ENCODE results near the gene DIPK1A. TPM values are rescaled to one million over a fixed set of nuclear protein-coding genes. Genes with fewer than 3 reads are reported as not detected.
A peak's percentile ranks its signal among the peaks of the same experiment; 100 is the strongest.

DIPK1A gene
- total and polyA plus RNA-seq, 2 experiments from 2014 or later = 26.6 to 51.6 TPM

- Histone ChIP-seq H3K79me2 (ENCODE audit: insufficient read depth) (no peaks in the 10 kb centered on the region), H2AFZ (no peak overlapping the region), H3K4me3 (no peak overlapping the region), H3K4me2 (ENCODE audit: unreplicated experiment) (no peak overlapping the region), H3K9me3 (ENCODE audit: low read depth) (no peaks in the 10 kb centered on the region), H3K9ac (no peak overlapping the region), H4K20me1 (ENCODE audit: insufficient read depth) (no peaks in the 10 kb centered on the region), H3K9me2 (ENCODE audit: insufficient read depth) (no peaks in the 10 kb centered on the region), H3F3A (ENCODE audit: insufficient read depth) (peaks cover 9% of the 10 kb centered on the region; the same call in 1 of the 2 replicates), H3K27ac (no peak overlapping the region), H3K4me1 (ENCODE audit: insufficient read depth) (peaks cover 10% of the 10 kb centered on the region; the same call in 1 of the 2 replicates), H3K36me3 (ENCODE audit: low read depth) (no peaks in the 10 kb centered on the region), H3K27me3 (replicated peaks; ENCODE audit: insufficient read depth) (no peaks in the 10 kb centered on the region)
- in situ Hi-C loops (cut with MboI) = no loop called here
- TF ChIP-seq EZH2phosphoT487 (IDR thresholded peaks at IDR 0.05; ENCODE audit: insufficient read depth, low read depth) = no peak
- no peak for TF ChIP-seq EZH2 (IDR thresholded peaks at IDR 0.05; ENCODE audit: insufficient read depth, poor library complexity, severe bottlenecking)
- DNase-seq = peak; percentile 39
- WGBS, 2 experiments (ENCODE audit: low coverage in 1 of 2, low lambda C conversion rate in 2 of 2, missing lambda C conversion rate in 2 of 2) = 91 to 94% methylated on average over 3 of the region's 3 CpGs
Measured at GRCh38 chr1:92822879-92823278, 138.4 kb downstream of the DIPK1A start.

GRCh38 chr1:92820551-92820950 is 140.7 kb downstream of the DIPK1A start:
- Histone ChIP-seq H3K27me3 (replicated peaks; ENCODE audit: insufficient read depth) (no peaks in the 10 kb centered on the region), H3F3A (ENCODE audit: insufficient read depth) (peaks cover 9% of the 10 kb centered on the region; the same call in 1 of the 2 replicates), H3K9ac (no peak overlapping the region), H3K4me1 (ENCODE audit: insufficient read depth) (peaks cover 10% of the 10 kb centered on the region; the same call in 1 of the 2 replicates), H3K9me2 (ENCODE audit: insufficient read depth) (no peaks in the 10 kb centered on the region), H3K36me3 (ENCODE audit: low read depth) (no peaks in the 10 kb centered on the region), H3K4me2 (ENCODE audit: unreplicated experiment) (no peak overlapping the region), H2AFZ (no peak overlapping the region), H4K20me1 (ENCODE audit: insufficient read depth) (no peaks in the 10 kb centered on the region), H3K9me3 (ENCODE audit: low read depth) (no peaks in the 10 kb centered on the region), H3K79me2 (ENCODE audit: insufficient read depth) (no peaks in the 10 kb centered on the region), H3K27ac (no peak overlapping the region), H3K4me3 (no peak overlapping the region)
- WGBS, 2 experiments (ENCODE audit: low coverage in 1 of 2, low lambda C conversion rate in 2 of 2, missing lambda C conversion rate in 2 of 2) = 91 to 98% methylated on average over 3 of the region's 3 CpGs
- in situ Hi-C loops (cut with MboI) = no loop called here
- DNase-seq = peak; percentile 38
- TF ChIP-seq EZH2phosphoT487 (IDR thresholded peaks at IDR 0.05; ENCODE audit: insufficient read depth, low read depth) = no peak
- no peak for TF ChIP-seq EZH2 (IDR thresholded peaks at IDR 0.05; ENCODE audit: insufficient read depth, poor library complexity, severe bottlenecking)

- peak; percentile 53 for DNase-seq
- 59 to 63% methylated on average over 3 of the region's 3 CpGs for WGBS, 2 experiments (ENCODE audit: low coverage in 1 of 2, low lambda C conversion rate in 2 of 2, missing lambda C conversion rate in 2 of 2)
- Histone ChIP-seq H3K9me3 (ENCODE audit: low read depth) (no peaks in the 10 kb centered on the region), H3K9me2 (ENCODE audit: insufficient read depth) (no peaks in the 10 kb centered on the region), H3K27me3 (replicated peaks; ENCODE audit: insufficient read depth) (no peaks in the 10 kb centered on the region), H3K9ac (no peak overlapping the region), H3F3A (ENCODE audit: insufficient read depth) (peaks cover 9% of the 10 kb centered on the region; the same call in 1 of the 2 replicates), H3K4me2 (ENCODE audit: unreplicated experiment) (no peak overlapping the region), H3K4me3 (no peak overlapping the region), H3K27ac (no peak overlapping the region), H3K36me3 (ENCODE audit: low read depth) (no peaks in the 10 kb centered on the region), H4K20me1 (ENCODE audit: insufficient read depth) (no peaks in the 10 kb centered on the region), H2AFZ (0 out of 2 replicates have a peak overlapping the region, but pooled peaks have one; percentile 9), H3K79me2 (ENCODE audit: insufficient read depth) (no peaks in the 10 kb centered on the region), H3K4me1 (ENCODE audit: insufficient read depth) (peaks cover 10% of the 10 kb centered on the region; the same call in 1 of the 2 replicates)
- in situ Hi-C loops (cut with MboI) = no loop called here
- TF ChIP-seq EZH2phosphoT487 (IDR thresholded peaks at IDR 0.05; ENCODE audit: insufficient read depth, low read depth) (no peak), EZH2 (IDR thresholded peaks at IDR 0.05; ENCODE audit: insufficient read depth, poor library complexity, severe bottlenecking) (no peak)
Measured at GRCh38 chr1:92820024-92820423, 141.2 kb downstream of the DIPK1A start.

- no peaks in the 10 kb centered on the region for H3K9me3 ChIP-seq (ENCODE audit: low read depth)
- no peaks in the 10 kb centered on the region for H3K27me3 ChIP-seq (replicated peaks; ENCODE audit: insufficient read depth)
- in situ Hi-C loops (cut with MboI) = loop anchor here (5.0 kb wide), 1 partner anchor 71 kb away; no protein-coding TSS in a partner anchor
- H3K27ac ChIP-seq = no peak overlapping the region
- 78 to 82% methylated on average over 3 of the region's 3 CpGs for WGBS, 2 experiments (ENCODE audit: low coverage in 1 of 2, low lambda C conversion rate in 2 of 2, missing lambda C conversion rate in 2 of 2)
- no peaks in the 10 kb centered on the region for H3K79me2 ChIP-seq (ENCODE audit: insufficient read depth)
- H2AFZ ChIP-seq = no peak overlapping the region
- H3F3A ChIP-seq (ENCODE audit: insufficient read depth) = peaks cover 9% of the 10 kb centered on the region; the same call in 1 of the 2 replicates
- H4K20me1 ChIP-seq (ENCODE audit: insufficient read depth) = no peaks in the 10 kb centered on the region
- no peak for TF ChIP-seq EZH2phosphoT487 (IDR thresholded peaks at IDR 0.05; ENCODE audit: insufficient read depth, low read depth)
- no peak for TF ChIP-seq EZH2 (IDR thresholded peaks at IDR 0.05; ENCODE audit: insufficient read depth, poor library complexity, severe bottlenecking)
- no peaks in the 10 kb centered on the region for H3K9me2 ChIP-seq (ENCODE audit: insufficient read depth)
- H3K4me3 ChIP-seq = no peak overlapping the region
- peak; percentile 66 for DNase-seq
- no peaks in the 10 kb centered on the region for H3K36me3 ChIP-seq (ENCODE audit: low read depth)
- no peak overlapping the region for H3K4me2 ChIP-seq (ENCODE audit: unreplicated experiment)
- no peak overlapping the region for H3K9ac ChIP-seq
- peaks cover 10% of the 10 kb centered on the region; the same call in 1 of the 2 replicates for H3K4me1 ChIP-seq (ENCODE audit: insufficient read depth)
Measured at GRCh38 chr1:92817986-92818764, 143.1 kb downstream of the DIPK1A start.
